PFSK-1 (cell line): ENCODE data around the gene ADAMTS2.

ENCODE experiments used
- POLR2AphosphoS5 ChIP-seq: IDR thresholded peaks from 2 replicates; pipeline ENCODE4 v1.6.1; 2012; ENCODE audit warnings: low read depth, mild to moderate bottlenecking, control low read depth, low read length, moderate library complexity
- TAF1 ChIP-seq: IDR thresholded peaks from 2 replicates; pipeline ENCODE4 v1.6.1; 2012; ENCODE audit warnings: low read length, control low read depth, borderline replicate concordance; ENCODE audit not compliant: insufficient read depth

DNA sequence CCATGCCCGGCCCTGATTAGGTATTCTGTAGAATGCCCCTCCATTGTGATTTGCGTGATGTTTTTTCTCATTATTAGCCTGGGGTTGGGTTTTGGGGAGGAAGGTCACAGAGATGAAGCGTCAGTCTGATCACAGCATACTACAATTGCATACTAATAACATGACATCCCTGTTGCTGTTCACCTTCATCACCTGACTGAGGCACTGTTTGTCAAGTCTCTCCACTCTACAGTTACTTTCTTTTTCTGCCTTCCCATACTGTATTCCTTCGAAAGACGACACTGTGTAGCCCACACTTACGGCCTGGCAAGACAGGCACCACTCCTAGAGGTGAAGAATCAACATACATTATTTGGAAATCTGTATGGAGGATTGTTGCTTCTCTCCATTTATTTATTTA, 279.6 kb downstream of the ADAMTS2 start:
- TF ChIP-seq POLR2AphosphoS5, result no peak
- no peak for TF ChIP-seq TAF1
